GM21825 (cell line): ENCODE measurements around the gene GLIS1.

Source experiments
- ATAC-seq: cut with Tn5 transposase; IDR thresholded peaks from one replicate; pipeline ENCODE4 v1.9.1; 2021; ENCODE audit warnings: mild to moderate bottlenecking, moderate library complexity; ENCODE audit not compliant: unreplicated experiment

Gene GLIS1

DNA sequence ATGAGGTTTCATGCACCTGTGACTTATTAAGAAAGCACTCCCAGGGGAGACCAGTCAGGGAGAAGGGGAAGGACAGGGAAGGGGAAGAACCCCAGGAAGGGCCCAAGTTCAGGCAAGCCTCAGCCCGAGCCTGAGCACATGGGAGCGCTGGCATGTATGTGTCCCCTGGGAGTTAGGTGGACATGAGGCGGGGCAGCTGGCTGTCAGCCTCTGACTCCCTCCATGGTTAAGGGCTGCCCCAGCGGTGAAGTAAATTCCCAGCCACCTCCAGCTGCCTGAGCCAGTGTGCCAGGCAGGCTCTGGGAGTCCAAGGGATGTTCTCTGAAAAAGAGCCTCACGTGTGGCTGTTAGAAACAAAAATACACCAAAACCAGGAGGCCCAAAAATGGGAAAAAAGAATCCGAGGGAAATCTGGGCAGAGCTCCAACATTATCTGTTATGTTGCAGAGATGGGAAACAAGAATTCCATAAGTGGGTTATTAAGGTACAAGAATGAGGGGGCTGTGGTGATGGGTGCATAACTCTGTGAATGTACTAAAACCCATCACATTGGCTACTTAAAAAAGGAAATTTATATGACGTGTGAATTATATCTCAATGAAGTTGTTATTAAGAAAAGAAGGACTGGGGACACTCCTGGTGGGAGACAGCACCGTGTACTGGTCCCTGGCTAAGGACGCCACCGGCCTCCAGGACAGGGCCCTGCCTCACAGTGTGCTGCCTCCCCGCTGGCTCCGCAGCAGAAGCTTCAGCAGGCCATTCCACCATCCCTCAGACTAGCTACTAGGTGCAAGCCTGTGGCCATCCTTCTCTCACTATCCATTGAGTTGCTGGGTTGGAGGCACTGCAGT lies 261.1 kb downstream of the GLIS1 start:
- ATAC-seq = no peak

DNA sequence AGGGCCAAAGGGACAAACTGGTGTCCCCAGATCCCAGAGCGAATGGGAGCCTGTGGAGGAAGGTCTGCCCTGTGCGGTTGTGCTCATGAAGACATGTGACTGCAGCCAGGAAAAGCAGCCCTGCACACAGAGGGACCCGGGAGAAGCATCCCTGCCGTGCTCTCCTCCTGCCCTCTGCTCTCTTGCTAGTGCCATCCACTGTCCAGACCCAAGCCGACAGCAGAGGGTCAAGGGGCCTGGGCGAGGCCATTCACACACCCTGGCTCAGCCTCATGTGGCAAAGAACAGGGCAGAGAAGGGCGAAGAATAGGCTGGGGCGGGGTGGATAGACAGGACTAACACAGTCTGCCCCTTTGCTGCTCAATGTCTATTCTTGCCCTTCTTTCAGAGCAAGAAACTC lies 262.4 kb downstream of the GLIS1 start:
- no peak for ATAC-seq

DNA sequence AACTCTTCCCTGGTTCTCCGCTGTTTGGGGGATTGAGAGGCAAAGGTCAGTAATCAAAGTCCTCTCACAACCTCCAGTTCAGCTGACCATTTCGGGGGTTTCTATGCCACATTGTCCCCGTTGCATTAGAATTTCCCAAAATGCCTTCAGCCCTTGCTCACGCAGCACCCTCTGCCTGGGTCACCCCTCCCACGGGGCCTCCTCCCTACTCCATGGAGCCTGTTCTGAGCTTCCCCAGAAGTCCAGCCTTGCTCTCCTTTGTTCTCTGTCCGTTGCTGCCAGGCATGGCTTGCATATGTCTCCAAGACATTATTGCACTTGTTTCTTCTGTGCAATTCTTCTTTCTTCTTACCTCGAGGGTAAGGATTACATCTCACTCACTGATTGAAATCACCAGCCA lies 263.3 kb downstream of the GLIS1 start:
- ATAC-seq = no peak

DNA sequence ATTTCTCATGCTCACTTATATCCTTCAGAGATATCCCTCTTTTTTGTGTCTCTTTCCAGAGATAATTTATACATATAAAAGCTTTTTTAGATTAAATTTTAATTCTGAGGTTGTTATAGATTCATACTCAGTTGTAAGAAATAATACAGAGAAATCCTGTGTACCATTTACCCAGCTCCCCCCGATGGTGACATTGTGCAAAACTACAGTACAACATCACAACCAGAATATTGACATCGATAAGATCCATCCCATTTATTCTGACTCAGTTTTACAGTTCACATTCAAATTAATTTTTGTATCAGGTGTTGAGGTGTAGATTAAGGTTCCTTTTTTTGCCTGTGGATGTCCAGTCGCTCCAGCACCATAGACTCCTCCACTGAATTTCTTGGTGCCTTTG lies 265.5 kb downstream of the GLIS1 start:
- ATAC-seq = no peak

DNA sequence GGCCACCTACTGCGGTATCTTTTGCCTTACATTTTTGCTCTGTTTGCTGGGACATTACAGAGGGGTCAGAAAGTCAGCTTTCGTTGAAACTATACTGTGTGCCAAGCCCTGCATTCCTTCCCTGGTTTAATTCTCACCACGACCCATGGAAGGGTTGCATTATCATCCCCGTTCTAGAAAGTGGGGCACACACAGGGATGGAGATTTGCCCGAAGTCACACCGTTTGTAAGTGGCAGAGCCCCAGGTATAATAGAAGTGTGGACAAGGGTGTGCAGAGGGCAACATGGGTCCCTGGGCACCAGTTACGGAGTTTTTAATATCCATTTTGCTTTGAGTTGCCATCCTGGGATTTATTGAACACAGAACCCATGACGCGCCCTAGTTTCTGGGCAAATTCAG lies 268.0 kb downstream of the GLIS1 start:
- ATAC-seq = no peak

DNA sequence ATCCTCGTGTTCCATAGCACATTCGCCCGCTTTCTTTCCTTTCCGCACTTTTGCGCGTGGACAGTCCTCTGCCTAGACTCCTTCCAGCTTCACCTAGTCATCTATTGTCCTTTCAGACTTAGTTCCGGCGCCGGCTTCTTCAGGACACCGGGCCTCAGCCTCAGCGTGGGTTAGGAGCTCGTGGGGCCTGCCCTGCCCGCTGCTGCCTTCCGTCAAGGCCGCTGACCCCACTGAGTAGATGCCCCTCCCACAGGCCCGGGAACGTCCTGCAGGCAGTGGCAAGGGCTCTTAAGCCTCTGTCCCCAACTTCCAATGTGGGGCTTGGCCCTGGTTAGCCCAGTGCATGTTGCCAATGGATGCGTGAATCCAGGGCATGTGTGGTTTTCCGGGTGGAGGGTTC lies 268.4 kb downstream of the GLIS1 start:
- ATAC-seq = no peak

DNA sequence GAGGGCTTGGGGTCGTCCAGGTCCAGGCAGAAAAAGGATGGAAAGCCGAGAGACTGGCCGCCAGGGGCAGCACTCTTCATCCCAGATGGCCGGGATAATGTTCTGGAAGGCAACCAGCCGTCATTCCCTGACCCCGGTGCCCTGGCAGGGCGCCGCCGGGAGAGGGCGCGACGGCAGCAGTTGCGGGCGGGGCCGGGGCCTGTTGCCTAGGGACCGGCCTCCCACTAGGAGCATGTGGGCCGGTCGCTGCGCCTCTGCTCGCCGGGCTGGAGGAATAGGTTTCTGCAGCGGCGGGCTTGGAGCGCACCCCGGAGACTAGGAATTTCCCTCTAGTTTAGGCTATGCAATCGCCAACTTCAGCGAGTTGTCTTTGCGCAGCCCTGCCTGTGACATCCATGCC lies 268.8 kb downstream of the GLIS1 start:
- ATAC-seq = no peak

DNA sequence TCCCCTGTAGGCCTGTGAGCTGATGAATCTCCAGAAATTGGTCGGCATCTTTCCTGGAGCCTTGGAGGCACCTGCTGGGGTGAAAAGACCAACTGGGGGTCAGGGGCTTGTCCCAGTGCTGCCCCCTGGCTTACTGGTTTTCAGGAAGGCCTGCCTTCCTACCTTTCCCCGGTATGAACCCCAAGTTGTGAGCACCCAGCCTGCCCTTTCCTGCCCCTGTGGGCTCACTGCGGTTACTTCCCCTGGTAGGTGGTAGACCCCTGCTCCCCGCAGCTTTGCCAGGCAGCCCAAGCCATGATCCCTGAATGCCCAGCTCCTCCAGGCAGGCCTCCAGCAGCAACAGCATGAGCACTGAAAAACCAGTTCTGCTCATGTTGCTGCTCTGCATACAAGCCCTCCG lies 269.6 kb downstream of the GLIS1 start:
- no peak for ATAC-seq

DNA sequence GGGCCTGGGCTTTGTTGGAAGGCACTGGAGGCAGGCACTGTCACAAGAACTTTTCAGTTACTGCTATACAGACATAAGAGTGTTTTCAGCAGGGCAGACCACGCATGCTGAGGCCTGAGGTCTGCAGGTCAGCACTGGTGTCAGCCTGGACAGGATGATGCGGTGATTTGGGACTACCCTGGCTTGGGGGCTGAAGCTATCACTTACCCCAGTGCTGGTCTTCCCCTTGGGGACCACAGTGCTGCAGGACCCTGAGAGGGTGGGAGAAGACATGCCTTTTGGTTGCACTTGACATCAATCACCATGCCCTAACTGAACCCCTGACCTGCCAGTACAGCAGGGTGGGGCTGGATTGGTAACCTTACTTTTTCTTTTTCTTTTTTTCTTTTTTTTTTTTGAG lies 270.6 kb downstream of the GLIS1 start:
- no peak for ATAC-seq

DNA sequence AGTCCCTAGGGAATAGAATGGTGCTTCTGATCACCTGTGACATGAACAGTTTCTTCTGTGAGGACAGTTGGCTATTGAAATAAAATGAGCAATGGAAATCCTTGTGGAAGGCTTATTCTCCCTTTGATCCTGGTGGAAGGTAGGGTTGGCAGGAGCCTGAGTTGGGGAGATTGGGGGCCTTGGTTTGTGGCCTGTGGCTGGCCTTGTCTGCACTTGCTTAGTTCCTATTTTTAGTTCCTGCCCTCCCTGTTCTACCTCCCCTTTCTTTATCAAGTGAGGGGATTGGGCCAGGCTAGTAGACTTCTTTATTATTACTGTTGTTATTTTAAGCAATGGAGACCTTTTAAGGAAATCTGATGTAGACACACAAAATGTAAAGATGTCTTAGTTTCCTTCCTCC lies 271.6 kb downstream of the GLIS1 start:
- ATAC-seq = no peak

DNA sequence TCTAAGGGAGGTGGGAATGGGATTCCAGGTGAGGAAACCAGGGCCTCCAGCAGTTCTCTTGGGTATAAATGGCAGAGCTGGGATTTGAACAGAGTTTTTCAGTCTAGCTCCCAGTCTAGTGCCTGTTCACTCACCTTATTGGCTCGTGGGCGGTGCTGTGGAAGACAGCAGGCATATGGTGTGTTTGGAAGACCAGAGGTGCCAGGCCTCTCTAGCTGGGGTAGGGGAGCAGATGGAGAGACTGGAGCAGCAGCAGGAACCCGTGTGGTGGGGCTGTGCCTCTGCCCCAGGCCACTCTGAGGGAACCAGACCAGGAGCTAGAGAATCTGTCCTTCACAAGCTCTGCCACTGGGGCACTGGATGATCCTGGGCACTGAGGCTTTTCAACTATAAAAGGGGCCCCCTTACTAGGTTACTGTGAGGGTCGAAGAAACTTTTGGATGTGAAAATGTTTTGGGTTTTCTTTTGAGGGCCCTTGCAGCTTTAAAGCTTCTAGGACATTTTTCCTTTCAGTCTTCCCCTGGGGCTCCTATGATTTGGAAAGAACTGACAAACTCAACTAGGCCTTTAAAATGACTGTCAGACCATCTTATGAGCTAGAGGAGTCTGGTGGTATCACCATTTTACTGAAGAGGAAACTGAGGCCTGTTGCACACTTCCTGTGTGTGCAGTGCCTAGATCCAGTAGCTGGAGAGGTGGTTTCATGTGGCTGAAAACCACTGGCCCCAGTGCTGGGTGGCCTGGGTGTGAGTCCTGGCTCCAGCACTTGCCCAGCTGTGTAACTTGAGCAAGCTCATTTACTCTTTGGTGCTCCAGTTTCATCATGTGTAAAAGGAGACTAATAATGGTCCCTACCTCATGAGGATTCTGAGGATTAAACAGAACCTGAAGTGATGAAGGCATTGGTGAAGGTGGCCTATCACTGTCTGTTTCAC lies 273.7 kb downstream of the GLIS1 start:
- ATAC-seq = no peak

DNA sequence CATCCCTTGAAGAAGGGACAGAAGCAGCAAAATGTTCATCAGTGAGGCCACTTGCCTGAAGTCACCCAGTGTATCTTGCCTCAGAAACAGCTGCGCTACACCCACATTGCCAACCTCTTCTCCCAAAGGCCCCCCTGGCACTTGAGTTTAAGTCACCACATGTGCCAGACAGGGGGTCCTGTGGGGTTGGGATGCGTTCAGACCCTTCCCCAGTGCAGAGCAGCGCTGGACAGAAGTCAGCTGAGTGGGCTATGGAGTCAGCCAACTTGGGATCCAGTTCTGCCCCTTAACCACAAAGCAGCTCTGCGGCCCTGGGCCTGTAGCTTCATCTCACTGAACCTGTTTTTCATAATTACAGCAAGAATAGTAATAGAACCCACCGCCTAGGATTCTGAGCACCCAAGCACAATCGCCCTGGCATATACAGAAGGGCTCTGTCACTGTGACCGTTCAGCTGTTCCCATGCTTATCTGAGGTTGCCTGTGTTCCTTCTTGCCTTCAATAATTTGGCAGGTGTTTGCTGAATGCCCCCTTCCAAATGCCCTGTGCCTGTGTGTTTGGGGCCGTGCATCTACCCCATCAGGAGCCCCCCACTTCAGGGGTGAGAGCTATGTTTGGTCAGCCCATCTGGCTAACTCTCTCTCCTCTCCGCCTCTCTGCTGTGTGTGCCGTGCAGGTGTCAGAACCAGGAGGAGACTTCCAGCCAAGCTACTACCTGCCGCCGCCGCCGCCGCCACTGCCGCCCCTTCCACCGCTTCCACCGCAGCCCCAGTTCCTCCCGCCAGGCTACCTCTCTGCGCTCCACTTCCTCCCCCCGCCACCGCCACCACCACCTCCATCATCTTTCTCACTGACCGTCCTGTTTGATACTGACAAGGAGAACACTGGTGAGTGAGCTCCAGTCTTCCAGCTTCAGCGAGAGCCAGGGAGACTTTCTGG lies 274.7 kb downstream of the GLIS1 start:
- no peak for ATAC-seq

DNA sequence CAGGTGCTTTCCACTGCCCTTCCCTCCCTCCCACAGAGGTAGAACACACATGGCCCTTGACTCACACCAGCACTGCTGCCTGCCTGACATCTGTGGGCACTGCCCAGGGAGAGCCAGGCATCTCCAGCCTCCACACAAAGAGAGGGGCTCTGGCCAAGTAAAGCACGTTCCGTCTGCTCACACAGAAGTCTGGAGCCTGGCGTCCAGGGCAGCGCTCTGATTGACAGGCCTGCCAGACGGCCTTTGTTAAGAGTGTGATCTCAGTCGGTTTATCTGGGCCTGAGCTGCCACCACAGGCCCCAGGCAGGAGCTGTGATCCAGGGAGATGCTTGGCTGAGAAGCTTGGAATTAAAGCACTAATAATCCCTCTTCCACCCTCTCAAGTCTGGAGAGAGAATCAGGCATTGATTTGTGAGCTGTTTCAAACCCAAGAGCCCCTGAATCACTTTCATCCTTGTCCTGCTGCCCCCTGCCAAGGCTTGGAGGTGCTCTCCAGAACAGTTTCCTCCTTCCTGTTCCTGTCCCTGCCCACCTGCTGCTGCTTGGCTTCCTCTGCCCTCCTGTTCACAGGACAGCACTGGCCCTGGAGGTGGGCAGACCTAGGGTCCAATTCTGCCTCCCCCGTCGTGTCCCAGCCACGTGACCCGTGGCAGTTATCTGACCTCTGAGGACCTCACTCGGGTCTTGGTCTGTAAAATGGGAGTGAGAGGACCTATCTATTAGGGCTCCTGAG lies 276.0 kb downstream of the GLIS1 start:
- no peak for ATAC-seq

DNA sequence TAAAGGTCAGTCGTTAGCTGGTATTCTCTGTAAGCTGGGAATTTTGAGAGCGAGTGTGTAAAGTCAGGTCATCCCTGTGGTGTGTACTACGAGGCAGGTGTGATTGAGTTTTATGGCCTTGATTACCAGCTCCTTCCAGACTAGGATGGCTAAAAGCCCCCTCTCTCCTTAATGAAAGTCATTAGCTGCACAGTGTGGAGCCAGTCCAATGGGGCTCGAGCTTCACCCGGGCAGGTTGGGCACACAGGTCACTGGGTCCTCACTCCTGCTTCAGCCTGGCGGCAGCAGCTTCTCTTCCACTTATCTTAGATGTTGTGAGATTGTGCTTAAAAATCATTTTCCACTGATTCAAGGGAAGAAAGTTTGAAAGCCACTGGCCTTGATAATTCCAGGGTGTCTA lies 276.8 kb downstream of the GLIS1 start:
- no peak for ATAC-seq

DNA sequence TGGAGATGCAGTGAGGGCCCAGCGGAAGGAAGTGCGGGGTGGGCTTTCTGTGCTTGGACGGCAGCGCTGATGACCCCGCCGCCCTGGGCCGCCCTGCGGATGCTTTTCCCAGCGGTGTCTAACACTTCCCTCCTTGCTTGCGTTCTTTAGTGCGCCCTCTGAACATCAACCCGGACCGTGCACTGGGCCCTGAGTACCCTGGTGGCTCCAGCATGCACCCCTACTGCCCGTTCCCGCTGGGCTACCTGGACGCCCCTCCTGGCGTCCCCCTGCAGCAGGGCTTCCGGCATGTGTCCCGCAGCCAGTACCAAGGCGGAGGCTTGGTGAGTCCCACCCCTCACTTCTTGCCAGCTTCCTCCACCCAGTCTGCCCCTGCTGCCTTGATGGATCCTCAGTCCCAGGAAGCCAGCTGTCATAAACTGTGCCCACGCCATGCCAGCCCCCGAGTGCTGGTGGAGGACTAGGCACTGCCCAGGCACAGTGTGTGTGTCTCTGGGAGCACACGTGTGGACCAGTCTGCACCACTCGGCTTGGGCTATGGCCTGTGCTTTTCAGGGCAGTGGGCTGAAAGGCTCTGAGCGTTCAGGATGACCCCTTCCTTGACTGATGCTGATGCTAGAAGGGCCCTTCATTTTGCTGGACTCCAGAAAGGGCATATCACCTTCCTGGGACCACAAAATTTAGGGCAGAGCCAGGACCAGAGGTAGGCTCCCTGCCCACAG lies 277.5 kb downstream of the GLIS1 start:
- no peak for ATAC-seq

DNA sequence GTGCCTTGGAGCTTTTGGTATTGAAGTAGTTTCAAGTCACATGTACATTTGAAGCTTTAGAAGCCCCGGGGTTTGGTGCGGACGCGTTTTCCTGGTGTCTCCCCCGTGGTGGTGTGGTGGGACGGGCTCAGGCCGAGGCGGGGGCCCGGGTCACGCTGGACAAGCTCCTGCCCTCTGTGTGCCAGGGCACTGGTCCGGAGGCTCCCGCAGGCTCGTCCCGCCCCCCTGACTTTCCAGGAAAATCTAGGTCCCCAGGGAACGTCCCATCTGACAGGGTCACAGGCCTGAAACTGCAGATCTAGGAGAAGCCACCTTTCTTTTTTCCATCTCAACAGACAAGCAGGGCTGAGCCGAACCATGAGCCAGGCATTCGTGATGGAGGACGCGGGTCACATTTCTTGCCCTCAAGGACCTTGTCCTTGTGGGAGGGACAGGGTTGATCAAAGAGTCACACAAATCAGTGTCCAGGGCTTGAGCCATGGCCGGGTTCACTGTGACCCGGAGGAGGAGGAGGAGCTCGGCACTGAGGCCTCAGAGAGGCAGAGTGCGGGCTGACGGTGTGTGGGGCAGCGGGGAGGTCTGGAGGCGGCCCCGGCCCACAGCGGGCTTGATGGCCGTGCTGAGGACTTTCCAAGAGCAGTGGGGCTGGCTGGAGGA lies 278.2 kb downstream of the GLIS1 start:
- no peak for ATAC-seq

DNA sequence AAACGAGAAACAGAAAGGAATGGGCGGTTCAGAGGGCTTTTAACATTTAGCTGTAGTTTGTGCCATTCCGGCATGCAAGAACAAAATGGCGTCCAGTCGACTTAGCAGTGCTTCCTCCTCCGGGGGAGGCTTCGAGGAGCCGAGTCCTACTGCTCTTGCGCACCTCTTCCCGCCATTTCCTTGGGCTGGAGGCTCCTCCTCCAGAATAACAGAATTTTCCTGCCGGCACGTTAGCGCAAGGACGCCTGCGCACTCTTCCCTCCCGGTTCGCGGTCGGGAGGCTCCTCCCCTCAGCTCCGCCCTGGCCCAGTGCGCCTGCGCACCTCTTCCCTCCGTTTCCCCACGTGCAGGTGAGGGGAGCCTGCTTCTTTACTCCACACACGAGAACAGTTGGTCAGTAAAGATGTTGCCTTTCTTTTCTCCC lies 278.7 kb downstream of the GLIS1 start:
- ATAC-seq = no peak

DNA sequence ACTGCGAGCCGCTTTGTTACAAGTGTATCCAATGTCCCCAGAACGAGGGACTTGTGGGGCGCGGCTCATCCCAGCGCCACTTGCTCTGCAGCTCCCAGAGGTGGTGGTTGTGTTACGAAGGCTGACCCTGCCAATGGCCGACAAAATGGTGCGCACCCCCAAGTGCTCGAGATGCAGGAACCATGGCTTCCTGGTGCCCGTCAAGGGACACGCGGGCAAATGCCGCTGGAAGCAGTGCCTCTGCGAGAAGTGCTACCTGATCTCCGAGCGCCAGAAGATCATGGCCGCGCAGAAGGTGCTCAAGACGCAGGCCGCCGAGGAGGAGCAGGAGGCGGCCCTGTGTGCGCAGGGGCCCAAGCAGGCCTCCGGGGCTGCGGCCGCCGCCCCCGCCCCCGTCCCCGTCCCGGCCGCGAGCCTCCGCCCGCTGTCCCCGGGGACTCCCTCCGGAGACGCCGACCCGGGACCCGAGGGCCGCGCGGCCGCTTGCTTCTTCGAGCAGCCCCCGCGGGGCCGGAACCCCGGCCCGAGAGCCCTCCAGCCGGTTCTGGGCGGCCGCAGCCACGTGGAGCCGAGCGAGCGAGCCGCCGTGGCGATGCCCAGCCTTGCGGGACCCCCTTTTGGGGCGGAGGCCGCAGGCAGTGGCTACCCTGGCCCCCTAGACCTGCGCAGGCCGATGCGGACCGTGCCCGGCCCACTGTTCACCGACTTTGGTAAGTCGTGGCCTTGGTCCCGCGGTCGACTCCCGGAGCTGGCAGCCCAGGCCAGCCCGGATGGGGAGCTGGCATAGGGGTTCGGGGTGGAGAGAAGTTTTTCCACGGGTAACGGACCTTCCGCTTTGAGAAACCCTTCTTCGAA lies 279.4 kb downstream of the GLIS1 start, which contains the start of gene DMRTB1:
Gene DMRTB1, plus strand, starts transcription at position 79 of the 855 bp plus-strand sequence. Its CDS starts 55 bp downstream, at position 134.
- no peak for ATAC-seq
